GM12873 (cell line): ENCODE measurements around the gene CALU.

ENCODE experiments used
- TF ChIP-seq, protein P1 (sequence below): IDR thresholded peaks from 2 replicates; pipeline ENCODE4 v1.5.1; 2012; ENCODE audit warnings: low read depth, mild to moderate bottlenecking, moderate library complexity, low read length, control low read depth; ENCODE audit not compliant: insufficient read depth; ENCODE audit errors: missing control alignments

The CALU gene

DNA sequence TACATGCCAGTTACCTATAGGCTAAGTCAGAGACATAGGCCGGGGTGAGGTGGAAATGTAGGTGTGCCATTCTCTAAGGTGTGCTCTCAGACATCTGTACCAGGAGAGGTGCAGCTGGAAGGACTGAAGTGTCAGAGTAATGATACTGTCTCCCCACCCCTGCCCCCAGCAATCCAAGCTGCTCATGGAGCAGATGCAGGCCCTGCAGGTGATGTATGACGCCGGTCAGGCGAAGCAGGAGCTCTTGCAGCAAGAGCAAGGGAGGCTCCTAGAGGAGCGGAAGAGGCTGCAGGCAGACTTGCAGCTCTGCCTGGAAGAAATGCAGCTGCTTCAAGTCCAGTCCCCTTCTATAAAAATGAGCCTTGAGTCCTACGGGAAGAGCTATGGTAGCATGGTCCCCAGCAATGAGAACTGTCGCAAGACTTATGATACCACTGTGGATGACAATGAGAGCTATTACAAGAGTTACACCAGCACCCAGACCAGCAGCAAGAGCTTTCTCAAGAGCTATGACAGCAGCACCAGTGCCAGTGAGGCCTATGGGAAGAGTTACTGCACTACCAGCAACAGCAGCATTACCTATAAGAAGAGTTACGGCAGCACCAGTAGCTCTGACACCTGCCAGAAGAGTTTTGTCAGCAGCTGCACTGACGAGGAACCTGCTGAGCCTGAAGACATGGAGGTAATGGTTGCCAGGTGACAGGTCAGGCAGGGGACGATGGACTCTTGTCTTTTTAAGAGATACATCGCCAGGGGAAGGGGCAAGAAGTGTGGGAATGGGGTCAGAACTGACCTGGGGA is 72.7 kb downstream of the CALU start:
- TF ChIP-seq, protein P1, sequence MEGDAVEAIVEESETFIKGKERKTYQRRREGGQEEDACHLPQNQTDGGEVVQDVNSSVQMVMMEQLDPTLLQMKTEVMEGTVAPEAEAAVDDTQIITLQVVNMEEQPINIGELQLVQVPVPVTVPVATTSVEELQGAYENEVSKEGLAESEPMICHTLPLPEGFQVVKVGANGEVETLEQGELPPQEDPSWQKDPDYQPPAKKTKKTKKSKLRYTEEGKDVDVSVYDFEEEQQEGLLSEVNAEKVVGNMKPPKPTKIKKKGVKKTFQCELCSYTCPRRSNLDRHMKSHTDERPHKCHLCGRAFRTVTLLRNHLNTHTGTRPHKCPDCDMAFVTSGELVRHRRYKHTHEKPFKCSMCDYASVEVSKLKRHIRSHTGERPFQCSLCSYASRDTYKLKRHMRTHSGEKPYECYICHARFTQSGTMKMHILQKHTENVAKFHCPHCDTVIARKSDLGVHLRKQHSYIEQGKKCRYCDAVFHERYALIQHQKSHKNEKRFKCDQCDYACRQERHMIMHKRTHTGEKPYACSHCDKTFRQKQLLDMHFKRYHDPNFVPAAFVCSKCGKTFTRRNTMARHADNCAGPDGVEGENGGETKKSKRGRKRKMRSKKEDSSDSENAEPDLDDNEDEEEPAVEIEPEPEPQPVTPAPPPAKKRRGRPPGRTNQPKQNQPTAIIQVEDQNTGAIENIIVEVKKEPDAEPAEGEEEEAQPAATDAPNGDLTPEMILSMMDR = no peak

DNA sequence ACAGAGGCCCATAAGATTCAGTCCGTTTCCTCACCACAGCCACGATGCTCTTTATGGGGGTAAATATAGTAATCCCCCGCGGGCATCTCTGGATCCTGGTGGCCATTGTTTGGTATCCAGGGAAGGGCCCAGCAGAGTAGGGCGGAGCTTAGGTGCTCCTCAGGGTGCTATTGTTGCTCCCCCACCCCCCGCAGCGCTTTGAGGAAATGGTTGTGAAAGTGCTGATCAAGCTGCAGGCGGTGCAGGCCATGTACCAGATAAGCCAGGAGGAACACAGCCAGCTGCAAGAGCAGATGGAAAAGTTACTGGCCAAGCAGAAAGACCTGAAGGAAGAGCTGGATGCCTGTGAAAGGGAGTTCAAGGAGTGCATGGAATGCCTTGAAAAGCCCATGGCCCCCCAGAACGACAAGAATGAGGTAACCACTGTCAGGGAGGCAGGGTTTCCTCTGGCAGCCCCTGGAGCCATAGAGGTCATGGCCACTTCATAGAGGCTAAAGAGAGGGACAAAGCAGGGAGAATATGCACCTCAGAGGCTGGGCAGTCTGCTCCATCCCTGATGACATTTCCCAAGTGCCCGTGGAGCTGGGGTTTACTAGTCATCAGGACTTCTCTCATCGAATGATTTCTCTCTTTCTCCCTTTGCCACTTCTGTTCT is 73.5 kb downstream of the CALU start:
- TF ChIP-seq, protein P1 = no peak

DNA sequence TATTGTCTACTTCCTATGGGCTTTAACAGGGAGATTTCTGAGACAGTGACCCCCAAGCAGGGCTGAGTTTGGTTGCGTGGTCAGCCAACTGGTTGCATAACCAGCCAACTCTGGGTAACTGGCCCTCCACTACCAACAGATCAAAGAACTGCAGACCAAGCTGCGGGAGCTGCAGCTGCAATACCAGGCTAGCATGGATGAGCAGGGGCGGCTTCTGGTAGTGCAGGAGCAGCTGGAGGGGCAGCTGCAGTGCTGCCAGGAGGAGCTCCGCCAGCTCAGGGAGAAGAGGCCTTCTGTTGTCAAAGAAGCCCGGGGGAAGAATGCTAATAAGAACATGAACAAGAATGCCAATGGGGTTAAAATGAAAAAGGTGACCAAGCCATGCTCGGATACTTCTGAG is 75.3 kb downstream of the CALU start:
- TF ChIP-seq, protein P1 = no peak

DNA sequence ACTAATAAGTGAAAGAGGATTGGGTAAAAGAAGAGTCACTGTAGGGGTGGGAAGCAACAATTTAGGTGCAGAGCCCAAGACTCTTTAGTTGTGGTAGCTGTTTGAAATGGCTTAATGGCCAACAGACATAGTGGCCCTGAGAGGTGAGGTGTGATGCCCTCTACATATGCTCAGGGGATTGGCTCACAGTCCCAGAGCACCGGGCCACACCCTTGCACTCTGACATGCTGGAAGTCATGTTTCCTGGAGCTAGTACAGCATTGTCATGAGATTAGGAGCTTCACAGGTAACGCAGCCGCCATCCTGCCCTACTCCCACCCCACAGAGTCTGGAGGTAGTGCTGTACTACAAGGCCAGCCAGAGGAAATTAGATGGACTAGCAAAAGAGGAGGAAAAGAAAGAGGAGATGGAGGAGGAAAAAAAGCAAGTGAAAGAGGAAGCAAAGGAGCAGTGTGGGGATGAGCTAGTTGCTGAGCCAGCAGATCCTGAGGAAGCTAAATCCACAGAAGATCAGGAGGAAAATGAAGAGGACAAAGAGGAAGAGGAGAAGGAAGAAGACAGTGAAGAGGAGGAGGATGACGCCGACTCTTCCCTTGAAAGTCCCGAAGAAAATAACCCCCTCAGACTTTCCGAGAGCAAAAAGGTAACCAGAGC is 76.3 kb downstream of the CALU start:
- TF ChIP-seq, protein P1 = no peak

DNA sequence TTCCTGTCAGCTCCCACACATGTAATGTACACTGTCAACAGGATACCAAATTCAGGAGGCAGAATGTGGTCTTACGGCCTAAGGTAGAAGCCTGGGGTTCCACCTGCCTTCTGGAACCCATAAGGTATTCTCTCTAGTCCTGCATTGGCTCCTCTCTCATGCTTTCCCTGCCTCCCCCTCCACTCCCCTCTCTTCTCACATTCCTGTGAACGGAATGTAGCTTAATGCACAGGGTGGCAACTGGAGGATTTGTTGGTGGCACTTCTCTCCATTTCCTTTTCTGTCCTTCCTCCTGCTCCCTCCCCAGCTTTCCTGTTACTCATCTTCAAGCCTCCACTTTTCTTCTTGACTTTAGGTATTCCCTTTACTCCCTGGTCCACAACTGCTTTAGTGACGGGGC is 79.5 kb downstream of the CALU start:
- TF ChIP-seq, protein P1 = no peak
